Activated T-helper 9 cell treated with anti-CD3 and anti-CD28 coated beads, Interleukin-2, amount 50 U/mL, for 16 hours (primary cell): ENCODE results near the gene SIRPD.
"Not testable (repeated sequence)": the region's sequence is repeated elsewhere in the genome, so short reads cannot be mapped to it uniquely, and the experiment has no call there.

Experiments used
- DNase-seq: peaks from one replicate; pipeline ENCODE4 v3.0.0-alpha.2; 2020; ENCODE audit warnings: low read depth

The SIRPD gene

GRCh38 chr20:1537731-1538058 is 19.8 kb downstream of the SIRPD start:
- no peak for DNase-seq

- DNase-seq, result no peak
Measured at GRCh38 chr20:1536893-1537730, 20.4 kb downstream of the SIRPD start.

- no peak for DNase-seq
Measured at GRCh38 chr20:1535420-1536175, 21.9 kb downstream of the SIRPD start.

GRCh38 chr20:1534526-1534925 is 23.0 kb downstream of the SIRPD start:
- no peak for DNase-seq

- no peak for DNase-seq
Measured at GRCh38 chr20:1533059-1533458, 24.4 kb downstream of the SIRPD start.

- DNase-seq, result no peak
Measured at GRCh38 chr20:1528811-1529210, 28.7 kb downstream of the SIRPD start.

- no peak for DNase-seq
Measured at GRCh38 chr20:1527923-1528322, 29.6 kb downstream of the SIRPD start.

- no peak for DNase-seq
Measured at GRCh38 chr20:1526896-1527295, 30.6 kb downstream of the SIRPD start.

- DNase-seq, result no peak
Measured at GRCh38 chr20:1526310-1526709, 31.2 kb downstream of the SIRPD start.

- DNase-seq, result no peak
Measured at GRCh38 chr20:1524004-1524403, 33.5 kb downstream of the SIRPD start.

GRCh38 chr20:1517010-1517409 is 40.5 kb downstream of the SIRPD start:
- DNase-seq, result no peak

GRCh38 chr20:1513801-1514200 is 43.7 kb downstream of the SIRPD start:
- no peak for DNase-seq

- DNase-seq, result no peak
Measured at GRCh38 chr20:1509237-1509636, 48.3 kb downstream of the SIRPD start.

GRCh38 chr20:1508574-1508973 is 48.9 kb downstream of the SIRPD start:
- no peak for DNase-seq

- DNase-seq, result no peak
Measured at GRCh38 chr20:1507276-1507675, 50.2 kb downstream of the SIRPD start.

GRCh38 chr20:1505871-1506270 is 51.6 kb downstream of the SIRPD start:
- DNase-seq, result no peak

- no peak for DNase-seq
Measured at GRCh38 chr20:1505361-1505760, 52.1 kb downstream of the SIRPD start.

- peak; percentile 42 for DNase-seq
Measured at GRCh38 chr20:1503564-1504227, 53.8 kb downstream of the SIRPD start.

GRCh38 chr20:1500496-1500895 is 57.0 kb downstream of the SIRPD start:
- no peak for DNase-seq

GRCh38 chr20:1499528-1500420 is 57.7 kb downstream of the SIRPD start:
- no peak for DNase-seq

GRCh38 chr20:1497371-1497770 is 60.1 kb downstream of the SIRPD start:
- not testable (repeated sequence) for DNase-seq

- DNase-seq, result no peak
Measured at GRCh38 chr20:1496930-1497329, 60.6 kb downstream of the SIRPD start.
